HG02884 (cell line): ENCODE data around the gene SPATA45.

Experiments
- ATAC-seq: cut with Tn5 transposase; IDR thresholded peaks from one replicate; pipeline ENCODE4 v1.9.1; 2021; ENCODE audit warnings: mild to moderate bottlenecking, moderate library complexity; ENCODE audit not compliant: unreplicated experiment

SPATA45 gene

DNA sequence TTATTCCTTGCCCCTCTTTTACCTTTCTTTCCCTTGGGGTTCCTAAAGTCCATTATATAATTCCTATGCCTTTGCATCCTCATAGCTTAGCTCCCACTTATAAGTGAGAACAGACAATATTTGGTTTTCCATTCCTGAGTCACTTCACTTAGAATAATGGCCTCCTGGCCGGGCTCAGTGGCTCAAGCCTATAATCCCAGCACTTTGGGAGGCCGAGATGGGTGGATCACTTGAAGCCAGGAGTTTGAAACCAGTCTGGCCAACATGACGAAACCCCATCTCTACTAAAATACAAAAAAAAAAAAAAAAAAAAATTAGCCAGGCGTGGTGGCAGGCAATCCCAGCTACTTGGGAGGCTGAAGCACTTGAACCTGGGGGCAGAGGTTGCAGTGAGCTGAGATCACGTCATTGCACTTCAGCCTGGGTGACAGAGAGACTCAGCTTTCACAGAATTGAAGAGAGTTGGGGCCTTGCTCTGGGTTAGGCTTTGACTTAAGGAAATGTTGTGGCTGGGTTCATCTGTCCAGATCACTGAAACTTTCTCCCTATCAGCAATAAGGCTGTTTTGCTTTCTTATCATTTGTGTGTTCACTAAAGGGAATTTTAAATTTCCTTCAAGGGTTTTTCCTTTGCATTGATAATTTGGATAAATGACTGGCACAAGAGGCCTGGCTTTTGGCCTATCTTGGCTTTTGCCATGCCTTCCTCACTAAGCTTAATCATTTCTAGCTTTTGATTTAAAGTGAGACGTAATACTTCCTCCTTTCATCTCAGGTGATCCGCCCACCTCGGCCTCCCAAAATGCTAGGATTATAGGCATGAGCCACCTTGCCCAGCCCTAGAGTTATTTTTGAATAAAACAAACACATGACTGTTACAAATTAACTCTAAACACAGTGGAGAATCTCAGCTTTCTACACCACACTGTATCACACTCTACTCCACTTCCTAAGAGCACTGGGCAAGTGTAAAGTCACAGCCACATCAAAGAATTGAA is 13.9 kb downstream of the SPATA45 start:
- peak; percentile 68 for ATAC-seq

GRCh38 chr1:212828395-212828794 is 19.1 kb downstream of the SPATA45 start:
- no peak for ATAC-seq

GRCh38 chr1:212827831-212828278 is 19.6 kb downstream of the SPATA45 start:
- no peak for ATAC-seq

DNA sequence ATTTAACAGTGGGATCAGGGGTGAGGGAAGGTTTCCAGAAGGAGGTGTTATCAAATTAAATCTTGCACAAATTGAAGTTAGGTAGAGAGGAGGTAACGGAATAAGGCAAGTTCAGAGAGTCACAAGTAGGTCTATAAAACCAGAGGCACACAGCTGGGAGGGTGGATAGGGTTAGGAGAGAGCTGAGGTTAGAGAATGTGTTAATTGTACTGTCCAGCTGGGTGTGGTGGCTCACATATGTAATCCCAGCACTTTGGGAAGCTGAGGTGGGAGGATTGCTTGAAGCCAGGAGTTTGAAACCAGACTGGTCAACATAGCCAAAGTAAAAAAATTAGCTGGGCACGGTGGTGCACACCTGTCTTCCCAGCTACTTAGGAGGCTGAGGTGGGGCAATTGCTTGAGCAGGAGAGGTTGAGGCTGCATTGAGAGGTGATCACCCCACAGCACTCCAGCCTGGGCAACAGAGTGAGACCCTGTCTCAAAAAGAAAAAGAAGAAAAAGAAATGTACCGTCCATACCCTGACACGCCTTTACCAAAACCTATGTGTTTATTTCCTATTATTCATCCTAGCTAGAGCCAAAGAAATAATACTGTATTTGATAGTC is 20.2 kb downstream of the SPATA45 start:
- no peak for ATAC-seq

- ATAC-seq: no peak
Observed at GRCh38 chr1:212825798-212826452, 21.5 kb downstream of the SPATA45 start.

GRCh38 chr1:212824201-212824600 is 23.2 kb downstream of the SPATA45 start:
- no peak for ATAC-seq

GRCh38 chr1:212822956-212823355 is 24.5 kb downstream of the SPATA45 start:
- no peak for ATAC-seq

- no peak for ATAC-seq
Observed at GRCh38 chr1:212820969-212821368, 26.5 kb downstream of the SPATA45 start.

DNA sequence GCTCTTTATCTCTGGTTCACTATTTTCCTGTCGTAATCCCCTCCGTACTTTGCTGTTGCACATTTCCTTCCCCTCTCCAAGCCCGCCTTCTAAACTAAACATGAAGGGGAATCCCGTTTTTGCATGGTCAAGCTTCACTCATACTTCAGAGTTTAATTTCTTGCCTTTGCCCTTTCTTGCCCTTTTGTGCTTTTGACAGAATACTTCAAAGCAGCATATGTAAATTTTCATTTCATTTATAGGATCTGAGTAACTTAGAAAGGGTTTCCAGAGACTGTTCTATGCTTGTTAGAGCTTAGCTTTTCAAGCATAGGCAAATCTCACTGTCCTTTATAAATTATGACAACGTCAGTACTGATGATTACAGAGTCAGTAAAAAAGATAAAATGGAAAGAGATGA is 27.7 kb downstream of the SPATA45 start:
- ATAC-seq: peak; percentile 64

DNA sequence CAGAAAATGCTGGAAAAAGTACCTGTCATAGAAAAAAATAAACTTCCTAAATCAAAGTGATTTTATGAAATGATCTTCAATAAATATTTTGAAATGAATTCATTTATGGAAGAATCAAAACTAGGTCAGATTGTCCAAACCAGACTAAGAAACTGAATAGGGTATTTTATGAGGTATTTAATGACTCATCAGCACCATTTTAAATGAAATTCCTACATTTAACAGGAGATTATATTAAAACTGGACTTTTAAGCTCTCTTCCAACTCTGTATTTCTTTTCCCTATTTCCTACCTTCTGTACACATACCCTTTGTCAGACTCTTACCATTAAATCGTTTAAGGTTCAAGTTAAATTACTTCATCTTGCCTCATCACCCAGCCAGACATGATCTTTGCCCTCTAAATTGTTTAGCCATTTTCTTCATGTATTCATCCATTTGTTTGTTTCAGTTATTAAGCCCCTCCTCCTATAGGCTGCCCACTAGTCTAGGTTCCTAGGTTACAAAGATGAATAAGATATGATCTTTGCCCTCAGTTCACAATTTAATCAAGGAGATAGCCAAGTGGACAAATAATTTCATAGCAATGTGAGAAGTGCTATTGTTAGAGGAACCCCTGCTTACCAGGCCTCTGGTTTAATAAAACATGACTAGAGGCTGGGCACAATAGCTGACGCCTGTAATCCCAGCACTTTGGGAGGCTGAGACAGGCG is 30.7 kb downstream of the SPATA45 start:
- no peak for ATAC-seq

GRCh38 chr1:212814537-212815334 is 32.7 kb downstream of the SPATA45 start:
- ATAC-seq: no peak

DNA sequence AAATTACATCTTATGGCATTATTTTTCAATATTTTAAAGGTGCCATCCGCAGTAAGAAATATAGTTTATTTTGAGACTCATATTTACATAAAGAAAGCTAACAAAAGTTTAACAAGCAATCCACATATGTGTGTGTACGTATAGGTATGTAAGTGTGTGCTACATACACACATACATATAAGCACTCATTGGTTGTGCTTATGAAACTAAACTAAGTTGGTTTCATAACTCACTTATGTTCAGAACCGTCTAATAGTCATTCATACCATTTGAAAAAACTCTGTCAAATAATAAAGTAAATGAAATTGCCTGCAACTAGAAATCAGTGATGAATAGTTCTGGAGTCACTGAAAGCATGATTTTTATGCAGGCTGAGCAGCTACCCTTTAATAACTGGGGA is 41.7 kb downstream of the SPATA45 start:
- ATAC-seq: no peak

GRCh38 chr1:212797681-212798080 is 49.8 kb downstream of the SPATA45 start:
- ATAC-seq: no peak

GRCh38 chr1:212794561-212795014 is 52.9 kb downstream of the SPATA45 start:
- ATAC-seq: peak; percentile 82

- ATAC-seq: no peak
Observed at GRCh38 chr1:212792396-212792908, 55.0 kb downstream of the SPATA45 start.

GRCh38 chr1:212791676-212792395 is 55.6 kb downstream of the SPATA45 start, which contains the start of the genes NSL1 and TATDN3:
Gene NSL1, minus strand, starts transcription at chr1:212791777. Its CDS starts 14 bp downstream, at chr1:212791763.
Gene TATDN3, plus strand, starts transcription at chr1:212791894. Its CDS starts 28 bp downstream, at chr1:212791922.
- ATAC-seq: peak; percentile 61

DNA sequence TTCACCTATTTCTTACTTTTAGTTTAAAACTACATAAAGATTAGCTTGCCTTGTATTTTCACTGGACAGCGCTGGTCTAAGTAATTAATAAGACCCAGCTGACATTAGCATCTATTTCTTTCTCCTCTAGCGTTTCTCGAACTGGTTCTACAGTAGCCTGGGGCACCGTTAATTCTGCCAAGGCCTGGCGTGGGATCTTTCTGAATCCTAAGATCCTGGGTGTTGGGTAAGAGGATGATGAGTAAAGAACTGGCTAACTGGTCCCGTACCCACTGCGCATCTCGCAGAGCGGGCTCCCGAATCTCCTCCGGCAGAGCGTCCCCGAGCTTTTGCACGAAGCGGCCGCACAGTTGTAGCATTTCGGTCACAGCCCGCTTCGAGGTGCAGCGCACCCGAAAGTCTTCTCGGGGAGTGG is 56.2 kb downstream of the SPATA45 start:
- peak; percentile 26 for ATAC-seq

- ATAC-seq: no peak
Observed at GRCh38 chr1:212785871-212786270, 61.6 kb downstream of the SPATA45 start.

DNA sequence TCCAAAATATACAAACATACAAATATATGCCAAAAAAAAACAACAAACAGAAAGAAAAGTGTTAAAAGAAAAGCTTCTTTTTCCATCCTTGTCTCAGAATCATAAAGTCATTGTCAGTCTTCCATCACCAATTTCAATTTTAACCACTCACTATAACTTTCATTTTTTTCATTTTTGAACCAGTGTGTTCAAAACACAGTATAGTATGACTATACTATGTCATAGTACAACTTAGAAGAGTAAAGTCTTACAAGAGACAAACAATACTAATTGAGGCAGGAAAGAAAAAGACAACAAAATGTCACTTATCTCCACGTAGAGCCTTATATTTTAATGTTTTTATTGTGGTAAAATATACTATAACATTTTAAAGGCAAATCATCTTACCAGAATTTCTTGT is 63.5 kb downstream of the SPATA45 start:
- ATAC-seq: no peak
